ENCODE results near the gene ARHGAP24. TPM values are rescaled to one million over a fixed set of nuclear protein-coding genes. Genes with fewer than 3 reads are reported as not detected.

The ARHGAP24 gene
- total and polyA plus RNA-seq, 10 of the 15 experiments (the other 5 are each of a cell fraction or from before 2014, with no cell fraction given) = 0.10 to 4.2 (median 0.52) TPM

- no peak for TF ChIP-seq NKRF (conservative IDR thresholded peaks at IDR 0.05)
- TF ChIP-seq PAX8 (IDR thresholded peaks at IDR 0.05) = no peak
- no peak for TF ChIP-seq E2F4 (IDR thresholded peaks at IDR 0.05; ENCODE audit: low read depth, low read length)
- TF ChIP-seq GATAD2B (conservative IDR thresholded peaks at IDR 0.05; ENCODE audit: low read depth) = no peak
- no peak for TF ChIP-seq ZNF622 (IDR thresholded peaks at IDR 0.05)
- no peak for TF ChIP-seq KAT2A (conservative IDR thresholded peaks at IDR 0.05; ENCODE audit: control insufficient read depth, low read depth, low read length)
These were observed 477.6 kb downstream of the ARHGAP24 start (continued) for GRCh38 chr4:85952528-85952927.

GRCh38 chr4:85952972-85953650, 478.2 kb downstream of the ARHGAP24 start:
- DNase-seq (ENCODE audit: low read depth, low spot score) = no peak
- no peaks in the 10 kb centered on the region for H3K9me3 ChIP-seq (replicated peaks; ENCODE audit: control insufficient read depth, insufficient read depth, low read length)
- H3K9ac ChIP-seq (ENCODE audit: control insufficient read depth, insufficient read depth, low read length) = no peak overlapping the region
- H3K79me2 ChIP-seq (ENCODE audit: control insufficient read depth, insufficient read depth, low read length) = no peaks in the 10 kb centered on the region
- peak; percentile 58 for ATAC-seq
- no TSS peak for BruUV-seq (replicated peaks)
- no peak for TF ChIP-seq KLF5 (IDR thresholded peaks at IDR 0.05; ENCODE audit: partially characterized antibody)
- TF ChIP-seq NFIC (IDR thresholded peaks at IDR 0.05; ENCODE audit: low read depth, low read length) = no peak
- TF ChIP-seq SPI1 (IDR thresholded peaks at IDR 0.05; ENCODE audit: borderline replicate concordance, insufficient read depth, low read depth, low read length) = peak; percentile 60
- 0 out of 4 replicates have a peak, but pooled peaks of 1 of the 2 experiments have one; percentile 16 for TF ChIP-seq IKZF2 (IDR thresholded peaks at IDR 0.05)
- ChIA-PET CTCF (interaction anchor here (1.2 kb wide), 1 partner anchor 10 kb away, joined by 3 read pairs; no protein-coding TSS in a partner anchor), POLR2A (no interaction called here), SMC1A (ENCODE audit: uncharacterized antibody, unreplicated experiment) (no interaction called here), RAD21 (ENCODE audit: unreplicated experiment) (no interaction called here)
- H3K36me3 ChIP-seq (ENCODE audit: control insufficient read depth in 2 of 2, insufficient read depth in 2 of 2, low read length in 1 of 2) = no peaks in the 10 kb centered on the region
- H3K4me3 ChIP-seq = no peak overlapping the region
- intact Hi-C loops (cut with micrococcal nuclease; ENCODE audit: unreplicated experiment) (no loop called here), in situ Hi-C loops (cut with MboI) (no loop called here)
- no peaks in the 10 kb centered on the region for H3K27me3 ChIP-seq (replicated peaks in 1 of 2; ENCODE audit: control insufficient read depth in 2 of 2, insufficient read depth in 2 of 2, low read length in 1 of 2)
- whole genome bisulfite sequencing (ENCODE audit: insufficient coverage, insufficient replicate concordance, low lambda C conversion rate, missing lambda C conversion rate) = 20% methylated on average over 3 of the region's 3 CpGs
- FAIRE-seq = no peak
- H2AFZ ChIP-seq (ENCODE audit: control insufficient read depth, low read depth, low read length) = no peak overlapping the region
- H4K20me1 ChIP-seq (ENCODE audit: control insufficient read depth, insufficient read depth) = no peaks in the 10 kb centered on the region
- no peak overlapping the region for H3K4me2 ChIP-seq (ENCODE audit: control insufficient read depth, insufficient read depth)
- H3K27ac ChIP-seq (ENCODE audit: control insufficient read depth, insufficient read depth) = no peak overlapping the region
- H3K4me1 ChIP-seq (ENCODE audit: control insufficient read depth, insufficient read depth, low read length) = no peaks in the 10 kb centered on the region
